ENCODE data around the gene PLA2G4A. TPM values are rescaled to one million over a fixed set of nuclear protein-coding genes. Genes with fewer than 3 reads are reported as not detected.
A peak's percentile ranks its signal among the peaks of the same experiment; 100 is the strongest.

Gene PLA2G4A
- total RNA-seq (2021) = 0.39 and 0.72 TPM in 2 replicates
- long read RNA-seq, partial matches to known transcripts = 0 of 2 reads
- long read RNA-seq, other reads (novel, unspliced or antisense) = 0 of 2 reads

GRCh38 chr1:186828611-186829454 lies at the start of gene PLA2G4A:
PLA2G4A (plus strand) TSS chr1:186828949; CDS start chr1:186854355, 25,406 bp downstream.
- Histone ChIP-seq H3K9ac (ENCODE audit: extremely low read depth, insufficient read length, low read length) (peak within 1 kb of the TSS; percentile 65), H2BK12ac (ENCODE audit: insufficient read length, low read depth, low read length) (no peak within 1 kb of the TSS), H3K14ac (ENCODE audit: insufficient read depth, low read length) (peak within 1 kb of the TSS; percentile 49; the same call in 1 of the 2 replicates), H2BK15ac (ENCODE audit: low read depth, low read length) (no peak within 1 kb of the TSS), H3K9me3 (ENCODE audit: control insufficient read depth, low read depth, low read length) (no peaks in the 10 kb centered on the region), H2BK120ac (ENCODE audit: low read depth, low read length, poor library complexity, severe bottlenecking) (no peak within 1 kb of the TSS), H3K79me1 (ENCODE audit: insufficient read depth, low read depth, low read length, poor library complexity, severe bottlenecking) (no peaks in the 10 kb centered on the region), H3K27me3 (ENCODE audit: insufficient read depth, low read length) (no peaks in the 10 kb centered on the region), H3K23me2 (ENCODE audit: insufficient read length, low read depth, low read length, poor library complexity, severe bottlenecking) (peaks cover 6% of the 10 kb centered on the region), H2AK5ac (ENCODE audit: insufficient read length, low read length) (no peak within 1 kb of the TSS), H3K56ac (ENCODE audit: insufficient read length, low read depth, low read length) (no peak within 1 kb of the TSS), H3T11ph (ENCODE audit: low read length) (no peak within 1 kb of the TSS), H3K79me2 (ENCODE audit: insufficient read depth, low read length) (no peaks in the 10 kb centered on the region), H3K4ac (ENCODE audit: low read depth, low read length) (no peak within 1 kb of the TSS), H4K20me1 (ENCODE audit: control insufficient read depth, insufficient read depth, insufficient read length) (no peaks in the 10 kb centered on the region), H2AFZ (ENCODE audit: low read length) (peak within 1 kb of the TSS; percentile 100), H2BK20ac (ENCODE audit: low read depth, low read length, poor library complexity, severe bottlenecking) (no peak within 1 kb of the TSS), H2BK5ac (ENCODE audit: insufficient read length, low read length) (no peak within 1 kb of the TSS), H3K23ac (ENCODE audit: insufficient read length, low read depth, low read length) (no peak within 1 kb of the TSS), H3K4me2 (ENCODE audit: insufficient read depth, insufficient read length, low read length) (peak within 1 kb of the TSS; percentile 96), H4K5ac (ENCODE audit: insufficient read length, low read depth, low read length) (no peak within 1 kb of the TSS), H3K27ac (ENCODE audit: insufficient read length, low read depth, low read length) (no peak within 1 kb of the TSS), H3K18ac (ENCODE audit: insufficient read length, low read depth, low read length) (no peak within 1 kb of the TSS), H3K4me1 (ENCODE audit: insufficient read depth, low read length) (no peaks in the 10 kb centered on the region), H4K91ac (ENCODE audit: insufficient read length, low read depth, low read length) (no peak within 1 kb of the TSS), H4K8ac (replicated peaks; ENCODE audit: insufficient read length, low read depth, low read length) (no peak within 1 kb of the TSS)
- H3K4me3 Mint-ChIP-seq = peak within 1 kb of the TSS; percentile 71 to 82
- peak; percentile 38 for DNase-seq
- no peaks in the 10 kb centered on the region for H3K36me3 Mint-ChIP-seq (ENCODE audit: insufficient read depth in 1 of 3, low read depth in 3 of 3)
- peaks cover 15% of the 10 kb centered on the region for H3K27me3 Mint-ChIP-seq (ENCODE audit: low read depth)
- no CpG with 5 or more reads among the region's 17 CpGs for WGBS (ENCODE audit: extremely low coverage, insufficient read length, low lambda C conversion rate)
- H3K27ac Mint-ChIP-seq = no peak within 1 kb of the TSS; a peak in 1 of 7 replicates
- no peaks in the 10 kb centered on the region for H3K9me3 Mint-ChIP-seq
- H3K4me1 Mint-ChIP-seq = peaks cover 10 to 11% of the 10 kb centered on the region in 2 experiments
- no peak for TF ChIP-seq CTCF (conservative IDR thresholded peaks at IDR 0.05)
